HEK293 (cell line): Measurements from ENCODE around the gene PPEF1.

Experiments
- CTCF ChIA-PET: fragments of 350-600 bp; formaldehyde crosslinking; extraction: SDS; loops from one replicate; lab custom pipeline; 2021; ENCODE audit warnings: antibody characterized with exemption; lab: Yijun Ruan, JAX
- POLR2A ChIA-PET: fragments of 300-600 bp; formaldehyde crosslinking; extraction: SDS; loops from one replicate; lab custom pipeline; 2020; ENCODE audit warnings: antibody characterized with exemption, inconsistent platforms; lab: Yijun Ruan, JAX
- H3K27ac ChIP-seq: fragments of 200-500 bp; sonication (Bioruptor generic); 2 replicates; pipeline ENCODE4 v1.5.1; 2014; ENCODE audit warnings: low read depth, low read length, control low read depth, inconsistent platforms; ENCODE audit errors: extremely low read depth
- H3K36me3 ChIP-seq, 2 experiments: fragments of 200-500 bp in 1 of 2; sonication (Bioruptor generic) in 1 of 2; 1 replicate in 1 of 2; 2 replicates in 1 of 2; pipeline ENCODE4 v1.5.1; 2014 to 2017; ENCODE audit warnings: inconsistent platforms in 2 of 2, low read length in 2 of 2; ENCODE audit not compliant: control insufficient read depth in 2 of 2, insufficient read depth in 1 of 2
- H3K4me1 ChIP-seq: fragments of 200-500 bp; sonication (Bioruptor generic); 2 replicates; pipeline ENCODE4 v1.5.1; 2014; ENCODE audit warnings: mild to moderate bottlenecking, low read length, inconsistent platforms; ENCODE audit not compliant: control insufficient read depth, insufficient read depth
- H3K4me3 ChIP-seq: 2 replicates; pipeline ENCODE4 v1.5.1; 2011; ENCODE audit warnings: low read depth, mild to moderate bottlenecking, control low read depth, low read length, moderate library complexity
- H3K9me3 ChIP-seq: fragments of 200-500 bp; sonication (Bioruptor generic); 2 replicates; pipeline ENCODE4 v1.5.1; 2014; ENCODE audit warnings: low read depth, low read length, inconsistent platforms; ENCODE audit not compliant: control insufficient read depth, insufficient read depth
- GLIS1 ChIP-seq: fragments of 450-650 bp; formaldehyde crosslinking; IDR thresholded peaks from 2 replicates; pipeline ENCODE4 v1.5.1; 2016; ENCODE audit warnings: missing biosample characterization, missing genetic modification characterization
- INSM2 ChIP-seq: fragments of 450-650 bp; formaldehyde crosslinking; IDR thresholded peaks from 2 replicates; pipeline ENCODE4 v1.5.1; 2016; ENCODE audit warnings: missing biosample characterization, missing genetic modification characterization
- KLF9 ChIP-seq: fragments of 450-650 bp; formaldehyde crosslinking; IDR thresholded peaks from 2 replicates; pipeline ENCODE4 v1.5.1; 2016; ENCODE audit warnings: missing biosample characterization, missing genetic modification characterization, low read depth
- MYNN ChIP-seq: fragments of 450-650 bp; formaldehyde crosslinking; IDR thresholded peaks from 2 replicates; pipeline ENCODE4 v1.5.1; 2016; ENCODE audit warnings: missing biosample characterization, missing genetic modification characterization, borderline replicate concordance
- OVOL3 ChIP-seq: fragments of 450-650 bp; formaldehyde crosslinking; IDR thresholded peaks from 2 replicates; pipeline ENCODE4 v1.5.1; 2016; ENCODE audit warnings: missing biosample characterization, missing genetic modification characterization
- PATZ1 ChIP-seq: fragments of 450-650 bp; formaldehyde crosslinking; IDR thresholded peaks from 2 replicates; pipeline ENCODE4 v1.5.1; 2016; ENCODE audit warnings: missing biosample characterization, missing genetic modification characterization
- REPIN1 ChIP-seq: fragments of 450-650 bp; formaldehyde crosslinking; IDR thresholded peaks from 2 replicates; pipeline ENCODE4 v1.5.1; 2017; ENCODE audit warnings: missing biosample characterization, missing genetic modification characterization, low read depth
- YY1 ChIP-seq: fragments of 450-650 bp; formaldehyde crosslinking; IDR thresholded peaks from 2 replicates; pipeline ENCODE4 v1.5.1; 2018; ENCODE audit warnings: missing biosample characterization, missing genetic modification characterization
- ZIC2 ChIP-seq: fragments of 450-650 bp; formaldehyde crosslinking; IDR thresholded peaks from 2 replicates; pipeline ENCODE4 v1.5.1; 2016; ENCODE audit warnings: missing biosample characterization, missing genetic modification characterization
- ZNF112 ChIP-seq: fragments of 450-650 bp; formaldehyde crosslinking; IDR thresholded peaks from 2 replicates; pipeline ENCODE4 v1.5.0; 2017; ENCODE audit warnings: missing biosample characterization, missing genetic modification characterization
- ZNF114 ChIP-seq: fragments of 450-650 bp; formaldehyde crosslinking; IDR thresholded peaks from 2 replicates; pipeline ENCODE4 v1.5.0; 2017; ENCODE audit warnings: missing biosample characterization, missing genetic modification characterization
- ZNF184 ChIP-seq: fragments of 450-650 bp; IDR thresholded peaks from 2 replicates; pipeline ENCODE4 v1.5.1; 2018; ENCODE audit warnings: missing biosample characterization, mild to moderate bottlenecking, missing genetic modification characterization
- ZNF266 ChIP-seq: fragments of 450-650 bp; formaldehyde crosslinking; IDR thresholded peaks from 2 replicates; pipeline ENCODE4 v1.5.1; 2016; ENCODE audit warnings: missing biosample characterization, missing genetic modification characterization, low read depth
- ZNF280C ChIP-seq: fragments of 450-650 bp; formaldehyde crosslinking; IDR thresholded peaks from 2 replicates; pipeline ENCODE4 v1.5.1; 2016; ENCODE audit warnings: missing biosample characterization, missing genetic modification characterization
- ZNF398 ChIP-seq: fragments of 450-650 bp; formaldehyde crosslinking; IDR thresholded peaks from 2 replicates; pipeline ENCODE4 v1.5.1; 2017; ENCODE audit warnings: missing biosample characterization, missing genetic modification characterization
- ZNF529 ChIP-seq: fragments of 450-650 bp; formaldehyde crosslinking; IDR thresholded peaks from 2 replicates; pipeline ENCODE4 v1.5.1; 2017; ENCODE audit warnings: missing genetic modification characterization, missing biosample characterization; ENCODE audit not compliant: insufficient replicate concordance
- ZNF585B ChIP-seq: fragments of 450-650 bp; formaldehyde crosslinking; IDR thresholded peaks from 2 replicates; pipeline ENCODE4 v1.5.1; 2016; ENCODE audit warnings: missing biosample characterization, missing genetic modification characterization
- ZNF610 ChIP-seq: fragments of 450-650 bp; formaldehyde crosslinking; IDR thresholded peaks from 2 replicates; pipeline ENCODE4 v1.5.1; 2016; ENCODE audit warnings: missing biosample characterization, missing genetic modification characterization, borderline replicate concordance
- ZNF704 ChIP-seq: fragments of 450-650 bp; formaldehyde crosslinking; IDR thresholded peaks from 2 replicates; pipeline ENCODE4 v1.5.1; 2016; ENCODE audit warnings: missing biosample characterization, missing genetic modification characterization
- ZNF830 ChIP-seq: fragments of 450-650 bp; IDR thresholded peaks from 2 replicates; pipeline ENCODE4 v1.5.0; 2018; ENCODE audit warnings: missing biosample characterization, missing genetic modification characterization, low read depth, mild to moderate bottlenecking, moderate library complexity

Gene PPEF1

GRCh38 chrX:18874560-18875255, 167.3 kb downstream of the PPEF1 start:
- H3K27ac ChIP-seq = no peak overlapping the region
- no peaks in the 10 kb centered on the region; the same call in 1 of the 2 replicates for H3K4me1 ChIP-seq
- ChIA-PET CTCF (interaction anchor here (0.6 to 1.1 kb wide), 3 partner anchors 11 to 349 kb away, joined by 3 to 4 read pairs (median 4); no protein-coding TSS in a partner anchor), POLR2A (no interaction called here)
- no peak overlapping the region for H3K4me3 ChIP-seq
- H3K9me3 ChIP-seq = no peaks in the 10 kb centered on the region
- H3K36me3 ChIP-seq = no peaks in the 10 kb centered on the region
- TF ChIP-seq ZNF529 (tag by site-specific recombination) (no peak), INSM2 (0 out of 2 replicates have a peak, but pooled peaks have one; percentile 25), ZNF585B (no peak), ZNF398 (tag by site-specific recombination) (peak; percentile 28; the same call in 1 of the 2 replicates), PATZ1 (tag by site-specific recombination) (peak; percentile 42; the same call in 1 of the 2 replicates), ZNF112 (tag by site-specific recombination) (no peak), ZNF704 (tag by site-specific recombination) (no peak), ZNF184 (tag by site-specific recombination) (no peak), ZNF610 (tag by site-specific recombination) (no peak), ZNF830 (tag by site-specific recombination) (no peak), ZNF114 (no peak), MYNN (tag by site-specific recombination) (peak; percentile 45; the same call in 1 of the 2 replicates)
- TF ChIP-seq, all 188 proteins: peak for 4

GRCh38 chrX:18875256-18875878, 167.9 kb downstream of the PPEF1 start:
- Histone ChIP-seq H3K27ac (no peak overlapping the region), H3K36me3 (no peaks in the 10 kb centered on the region), H3K9me3 (no peaks in the 10 kb centered on the region), H3K4me1 (no peaks in the 10 kb centered on the region; the same call in 1 of the 2 replicates), H3K4me3 (no peak overlapping the region)
- ChIA-PET CTCF (interaction anchor here (0.6 to 1.1 kb wide), 3 partner anchors 11 to 348 kb away, joined by 3 to 4 read pairs (median 4); no protein-coding TSS in a partner anchor), POLR2A (no interaction called here)
- no peak for TF ChIP-seq REPIN1 (tag by site-specific recombination)
- TF ChIP-seq ZIC2 (tag by site-specific recombination) = peak; percentile 84; the same call in 1 of the 2 replicates
- no peak for TF ChIP-seq ZNF280C (tag by site-specific recombination)
- TF ChIP-seq KLF9 = peak; percentile 69; the same call in 1 of the 2 replicates
- peak; percentile 71 for TF ChIP-seq GLIS1 (tag by site-specific recombination)
- no peak for TF ChIP-seq YY1 (tag by site-specific recombination)
- TF ChIP-seq ZNF266 = no peak
- TF ChIP-seq OVOL3 (tag by site-specific recombination) = no peak
